Chondrocyte (in vitro differentiated cells): ENCODE data around the gene AGXT. TPM values are rescaled to one million over a fixed set of nuclear protein-coding genes. Genes with fewer than 3 reads are reported as not detected.
A peak's percentile ranks its signal among the peaks of the same experiment; 100 is the strongest.

ENCODE experiments used
- DNase-seq: peaks from one replicate; pipeline ENCODE4 v3.0.0; 2021; ENCODE audit warnings: mixed read lengths, low spot score
- H3K27ac Mint-ChIP-seq: one replicate; pipeline ENCODE4 v1.8.0; 2021; ENCODE audit warnings: mild to moderate bottlenecking, moderate library complexity, mixed read lengths; ENCODE audit not compliant: unreplicated experiment
- H3K27me3 Mint-ChIP-seq: 2 replicates; pipeline ENCODE4 v1.8.0; 2021; ENCODE audit warnings: low read depth, mixed read lengths
- H3K36me3 Mint-ChIP-seq: 2 replicates; pipeline ENCODE4 v1.8.0; 2021; ENCODE audit warnings: low read depth, mixed read lengths
- H3K4me1 Mint-ChIP-seq: 2 replicates; pipeline ENCODE4 v1.8.0; 2021; ENCODE audit warnings: low read depth, mild to moderate bottlenecking, mixed read lengths
- H3K4me3 Mint-ChIP-seq: one replicate; pipeline ENCODE4 v1.8.0; 2021; ENCODE audit warnings: mild to moderate bottlenecking, moderate library complexity, mixed read lengths; ENCODE audit not compliant: unreplicated experiment
- H3K9me3 Mint-ChIP-seq: 2 replicates; pipeline ENCODE4 v1.8.0; 2021; ENCODE audit warnings: low read depth, mixed read lengths
- total RNA-seq: library from RNA; stranded (reverse); gene quantifications from 3 replicates; pipeline ENCODE4 v1.2.1, GENCODE V29; 2021
- TF ChIP-seq, protein P1 (sequence below): fragments of 200-600 bp; sonication (generic); IDR thresholded peaks from 2 replicates; pipeline ENCODE4 v1.5.0; 2021; ENCODE audit warnings: antibody characterized with exemption, mild to moderate bottlenecking, moderate library complexity

Gene AGXT
- total RNA-seq, 1 donor from 2014 or later, result not detected

DNA sequence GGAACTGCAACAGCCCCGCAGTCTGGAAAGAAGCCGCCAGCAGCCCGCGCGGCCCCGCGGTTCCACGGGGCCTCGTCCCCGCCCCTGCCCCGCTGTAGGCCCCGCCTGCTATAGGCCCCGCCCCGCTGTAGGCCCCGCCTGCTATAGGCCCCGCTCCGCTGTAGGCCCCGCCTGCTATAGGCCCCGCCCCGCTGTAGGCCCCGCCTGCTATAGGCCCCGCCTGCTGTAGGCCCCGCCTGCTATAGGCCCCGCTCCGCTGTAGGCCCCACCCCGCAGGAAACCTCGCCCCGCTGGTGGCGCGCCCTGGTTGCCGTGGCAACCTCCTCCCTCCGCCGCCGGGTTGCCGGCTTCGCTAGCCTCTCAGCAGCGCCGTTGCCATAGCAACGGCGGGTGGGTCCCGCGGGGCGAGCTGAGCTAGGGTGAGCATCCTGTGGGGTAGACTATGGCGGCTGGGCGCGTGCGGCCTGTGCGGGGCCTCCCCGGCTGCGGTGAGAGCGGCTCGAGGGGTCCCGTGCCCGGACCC is 36.4 kb upstream of the AGXT start:
- DNase-seq, result peak; percentile 96
- no peak overlapping the region for H3K27ac Mint-ChIP-seq
- H3K4me3 Mint-ChIP-seq, result peak overlapping the region; percentile 62
- no peaks in the 10 kb centered on the region for H3K36me3 Mint-ChIP-seq
- H3K4me1 Mint-ChIP-seq, result peaks cover 6% of the 10 kb centered on the region
- H3K27me3 Mint-ChIP-seq, result peaks cover 36% of the 10 kb centered on the region
- no peaks in the 10 kb centered on the region for H3K9me3 Mint-ChIP-seq
- TF ChIP-seq, protein P1, sequence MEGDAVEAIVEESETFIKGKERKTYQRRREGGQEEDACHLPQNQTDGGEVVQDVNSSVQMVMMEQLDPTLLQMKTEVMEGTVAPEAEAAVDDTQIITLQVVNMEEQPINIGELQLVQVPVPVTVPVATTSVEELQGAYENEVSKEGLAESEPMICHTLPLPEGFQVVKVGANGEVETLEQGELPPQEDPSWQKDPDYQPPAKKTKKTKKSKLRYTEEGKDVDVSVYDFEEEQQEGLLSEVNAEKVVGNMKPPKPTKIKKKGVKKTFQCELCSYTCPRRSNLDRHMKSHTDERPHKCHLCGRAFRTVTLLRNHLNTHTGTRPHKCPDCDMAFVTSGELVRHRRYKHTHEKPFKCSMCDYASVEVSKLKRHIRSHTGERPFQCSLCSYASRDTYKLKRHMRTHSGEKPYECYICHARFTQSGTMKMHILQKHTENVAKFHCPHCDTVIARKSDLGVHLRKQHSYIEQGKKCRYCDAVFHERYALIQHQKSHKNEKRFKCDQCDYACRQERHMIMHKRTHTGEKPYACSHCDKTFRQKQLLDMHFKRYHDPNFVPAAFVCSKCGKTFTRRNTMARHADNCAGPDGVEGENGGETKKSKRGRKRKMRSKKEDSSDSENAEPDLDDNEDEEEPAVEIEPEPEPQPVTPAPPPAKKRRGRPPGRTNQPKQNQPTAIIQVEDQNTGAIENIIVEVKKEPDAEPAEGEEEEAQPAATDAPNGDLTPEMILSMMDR, result no peak

DNA sequence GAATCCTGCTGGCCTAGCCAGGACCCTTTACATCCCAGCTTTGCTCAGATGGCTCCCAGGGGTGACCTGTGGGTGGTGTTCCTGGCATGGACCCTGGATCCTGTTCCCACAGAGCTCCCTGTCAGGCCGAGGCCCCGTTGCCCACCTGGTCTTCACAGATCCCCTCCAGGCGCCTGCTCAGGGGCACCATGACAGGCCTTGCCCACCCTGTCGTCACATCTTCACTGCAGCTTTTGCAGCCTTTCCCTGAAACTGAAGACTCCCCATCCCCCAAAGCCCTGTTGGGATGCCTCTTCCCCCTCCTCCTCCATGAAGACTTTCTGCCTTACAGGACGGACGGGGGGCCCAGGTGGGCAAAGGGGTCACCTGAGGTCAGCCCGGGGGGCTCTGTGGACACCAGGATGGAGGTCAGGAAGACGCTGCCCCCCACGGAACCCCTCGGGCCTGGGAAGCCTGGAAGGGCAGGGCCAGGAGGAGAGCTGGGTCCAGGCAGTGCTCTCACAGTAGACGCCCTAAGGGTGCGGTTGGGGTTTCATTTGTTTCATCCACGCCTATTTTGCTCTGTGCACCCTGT is 35.6 kb upstream of the AGXT start:
- TF ChIP-seq, protein P1, result no peak
- Mint-ChIP-seq H3K4me1 (peaks cover 6% of the 10 kb centered on the region), H3K27me3 (peaks cover 34% of the 10 kb centered on the region), H3K9me3 (no peaks in the 10 kb centered on the region), H3K27ac (no peak overlapping the region), H3K36me3 (no peaks in the 10 kb centered on the region), H3K4me3 (no peak overlapping the region)
- DNase-seq, result no peak

DNA sequence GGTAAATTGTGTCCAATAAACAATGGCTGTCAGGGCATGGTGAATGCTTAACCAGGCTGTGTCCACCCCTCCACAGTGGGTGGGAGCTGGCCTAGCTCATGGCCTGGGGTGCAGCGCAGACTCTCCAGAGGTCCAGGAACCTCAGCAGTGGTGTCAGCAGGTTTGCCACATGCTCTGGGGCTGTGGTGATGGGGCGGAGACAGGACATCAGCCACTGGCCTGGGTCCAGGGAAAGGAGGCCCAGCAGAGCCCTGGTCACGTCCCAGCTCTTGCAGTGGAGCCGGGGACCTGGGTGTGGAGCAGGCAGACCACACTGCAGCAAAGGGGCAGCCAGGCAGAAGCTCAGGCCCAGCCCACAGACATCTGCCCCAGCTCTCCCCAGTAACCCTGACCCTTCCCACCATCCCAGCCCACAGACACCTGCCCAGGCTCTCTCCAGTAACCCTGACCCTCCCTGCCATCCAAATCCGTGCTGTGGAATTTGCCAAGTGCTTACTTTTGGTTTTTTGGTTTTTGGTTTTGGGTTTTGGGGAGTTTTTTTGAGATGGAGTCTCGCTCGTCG is 34.8 kb upstream of the AGXT start:
- Mint-ChIP-seq H3K36me3 (no peaks in the 10 kb centered on the region), H3K9me3 (no peaks in the 10 kb centered on the region), H3K27me3 (peaks cover 32% of the 10 kb centered on the region), H3K27ac (no peak overlapping the region), H3K4me3 (no peak overlapping the region), H3K4me1 (peaks cover 6% of the 10 kb centered on the region)
- DNase-seq, result no peak
- TF ChIP-seq, protein P1, result no peak

DNA sequence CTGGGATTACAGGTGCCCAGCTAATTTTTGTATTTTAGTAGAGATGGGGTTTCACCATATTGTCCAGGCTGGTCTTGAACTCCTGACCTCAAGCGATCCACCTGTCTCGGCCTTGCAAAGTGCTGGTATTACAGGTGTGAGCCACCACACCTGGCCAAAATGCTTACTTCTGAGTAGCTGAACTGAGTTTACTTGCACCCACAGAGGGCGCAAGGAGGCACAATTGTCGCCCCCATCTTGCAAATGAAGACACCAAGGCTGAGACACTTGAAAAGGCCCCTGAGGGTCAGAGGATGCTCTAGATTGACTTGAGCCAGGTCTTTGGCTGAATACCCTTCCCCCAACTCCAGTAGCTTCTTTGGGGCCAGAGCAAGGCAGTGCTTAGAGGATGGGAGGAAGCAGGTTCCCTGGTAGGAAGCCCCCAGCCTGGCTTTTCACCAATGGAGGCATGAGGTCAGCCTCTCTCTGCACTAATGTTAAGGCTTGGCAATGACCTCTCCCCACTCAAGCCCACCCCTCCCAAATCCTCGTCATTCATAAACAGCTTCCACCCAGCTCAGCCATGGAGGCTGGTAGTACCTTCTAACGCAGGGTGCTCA is 34.1 kb upstream of the AGXT start:
- DNase-seq, result no peak
- H3K9me3 Mint-ChIP-seq, result no peaks in the 10 kb centered on the region
- H3K27me3 Mint-ChIP-seq, result peaks cover 28% of the 10 kb centered on the region
- TF ChIP-seq, protein P1, result no peak
- H3K4me3 Mint-ChIP-seq, result no peak overlapping the region
- no peak overlapping the region for H3K27ac Mint-ChIP-seq
- H3K4me1 Mint-ChIP-seq, result peaks cover 6% of the 10 kb centered on the region
- no peaks in the 10 kb centered on the region for H3K36me3 Mint-ChIP-seq

DNA sequence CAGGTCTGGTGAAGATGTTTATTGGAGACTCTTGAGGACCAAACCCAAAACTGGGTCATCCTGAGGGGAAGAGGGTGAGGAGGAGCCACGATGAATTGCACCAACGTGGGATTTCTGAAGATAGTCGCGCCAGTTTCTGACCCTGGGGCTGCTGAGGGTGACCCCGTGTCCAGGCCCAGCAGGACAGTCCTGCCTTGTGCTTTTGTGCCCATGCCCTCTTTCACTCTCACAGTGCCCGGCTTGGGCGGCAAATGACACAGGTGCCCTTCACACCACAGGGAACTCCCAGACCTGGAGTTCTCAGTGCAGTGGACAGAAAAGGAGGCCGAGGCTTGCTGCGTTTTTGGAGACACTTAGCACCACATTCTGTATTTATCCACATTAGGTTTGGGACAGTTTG is 33.1 kb upstream of the AGXT start:
- H3K9me3 Mint-ChIP-seq, result no peaks in the 10 kb centered on the region
- no peak overlapping the region for H3K27ac Mint-ChIP-seq
- no peak overlapping the region for H3K4me3 Mint-ChIP-seq
- no peak for DNase-seq
- peaks cover 6% of the 10 kb centered on the region for H3K4me1 Mint-ChIP-seq
- peaks cover 23% of the 10 kb centered on the region for H3K27me3 Mint-ChIP-seq
- H3K36me3 Mint-ChIP-seq, result no peaks in the 10 kb centered on the region
- TF ChIP-seq, protein P1, result no peak
